Measurements from ENCODE around the gene HOGA1. TPM values are rescaled to one million over a fixed set of nuclear protein-coding genes. Genes with fewer than 3 reads are reported as not detected.

The HOGA1 gene
- total and polyA plus RNA-seq, 2 donors (not counting 3 experiments of a cell fraction or from before 2014, with no cell fraction given): 0.44 to 0.91 TPM

DNA sequence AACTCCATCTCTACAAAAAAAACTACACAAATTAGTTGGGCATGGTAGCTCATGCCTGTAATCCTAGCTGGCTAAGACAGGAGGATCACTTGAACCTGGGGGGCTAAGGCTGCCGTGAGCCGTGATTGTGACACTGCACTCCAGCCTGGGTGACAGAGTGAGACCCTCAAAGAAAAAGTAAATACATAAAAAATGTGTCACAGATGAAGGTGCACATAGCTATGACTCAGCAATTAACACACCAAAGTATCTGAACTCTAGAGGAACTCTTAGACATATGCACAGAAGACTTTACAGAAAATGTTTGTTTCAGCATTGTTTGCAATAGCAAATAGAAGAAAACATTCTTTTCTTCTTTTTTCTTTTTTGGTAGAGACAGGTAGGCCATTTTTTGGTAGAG is 13.6 kb downstream of the HOGA1 start:
- H3K4me3 ChIP-seq (replicated peaks in 1 of 3; ENCODE audit: insufficient read depth in 1 of 3, low read depth in 1 of 3, low read length in 3 of 3): no peak overlapping the region
- H3K36me3 ChIP-seq (ENCODE audit: control insufficient read depth in 2 of 2, extremely low read depth in 1 of 2, insufficient read depth in 2 of 2, low read length in 2 of 2): no peaks in the 10 kb centered on the region
- peak overlapping the region; percentile 29 for H3K4me2 ChIP-seq (ENCODE audit: insufficient read depth, low read length)
- H2AFZ ChIP-seq (ENCODE audit: low read depth, low read length): peak overlapping the region; percentile 52
- H3K79me2 ChIP-seq (ENCODE audit: control insufficient read depth, insufficient read depth, low read length): no peaks in the 10 kb centered on the region
- H3K9me1 ChIP-seq (replicated peaks; ENCODE audit: control insufficient read depth, extremely low read depth, insufficient read depth, low read length): no peaks in the 10 kb centered on the region
- H3K9ac ChIP-seq (replicated peaks; ENCODE audit: extremely low read depth, insufficient read depth, low read length): peak overlapping the region; percentile 17
- BruUV-seq (replicated peaks): no TSS peak
- DNase-seq (ENCODE audit: low read depth, low spot score) (no peak), FAIRE-seq (peak; percentile 88)
- dilution Hi-C loops (cut with MboI; ENCODE audit: extremely low pct_ligation_motif_present, low sequenced_read_pairs): no loop called here
- CTCF ChIA-PET: interaction anchor here (0.8 to 1.8 kb wide), 6 partner anchors 11 to 26 kb away, joined by 3 to 16 read pairs (median 4); partner anchors contain the start of gene HOGA1
- TF ChIP-seq CTCF (IDR thresholded peaks at IDR 0.05; ENCODE audit: extremely low read depth in 1 of 2, insufficient read depth in 1 of 2, low read depth in 1 of 2, low read length in 2 of 2) (no peak), FOS (IDR thresholded peaks at IDR 0.05; ENCODE audit: borderline replicate concordance, insufficient read depth, low read length) (peak; percentile 30)
- H4K20me1 ChIP-seq (replicated peaks; ENCODE audit: control insufficient read depth, extremely low read depth, insufficient read depth, low read length): no peaks in the 10 kb centered on the region
- no peaks in the 10 kb centered on the region for H3K9me3 ChIP-seq (replicated peaks; ENCODE audit: control insufficient read depth, insufficient read depth, low read length)
- H3K4me1 ChIP-seq (ENCODE audit: control insufficient read depth, extremely low read depth, insufficient read depth, low read length): peaks cover 25% of the 10 kb centered on the region
- H3K27ac ChIP-seq (ENCODE audit: insufficient read depth, low read depth, low read length): peak overlapping the region; percentile 82
- H3K27me3 ChIP-seq (ENCODE audit: control insufficient read depth in 2 of 2, insufficient read depth in 2 of 2, low read length in 2 of 2): no peaks in the 10 kb centered on the region
- intact Hi-C loops (cut with micrococcal nuclease): loop anchor here (2.0 to 5.0 kb wide), 2 partner anchors 55 to 190 kb away; no protein-coding TSS in a partner anchor
- POLR2A ChIA-PET: no interaction called here

DNA sequence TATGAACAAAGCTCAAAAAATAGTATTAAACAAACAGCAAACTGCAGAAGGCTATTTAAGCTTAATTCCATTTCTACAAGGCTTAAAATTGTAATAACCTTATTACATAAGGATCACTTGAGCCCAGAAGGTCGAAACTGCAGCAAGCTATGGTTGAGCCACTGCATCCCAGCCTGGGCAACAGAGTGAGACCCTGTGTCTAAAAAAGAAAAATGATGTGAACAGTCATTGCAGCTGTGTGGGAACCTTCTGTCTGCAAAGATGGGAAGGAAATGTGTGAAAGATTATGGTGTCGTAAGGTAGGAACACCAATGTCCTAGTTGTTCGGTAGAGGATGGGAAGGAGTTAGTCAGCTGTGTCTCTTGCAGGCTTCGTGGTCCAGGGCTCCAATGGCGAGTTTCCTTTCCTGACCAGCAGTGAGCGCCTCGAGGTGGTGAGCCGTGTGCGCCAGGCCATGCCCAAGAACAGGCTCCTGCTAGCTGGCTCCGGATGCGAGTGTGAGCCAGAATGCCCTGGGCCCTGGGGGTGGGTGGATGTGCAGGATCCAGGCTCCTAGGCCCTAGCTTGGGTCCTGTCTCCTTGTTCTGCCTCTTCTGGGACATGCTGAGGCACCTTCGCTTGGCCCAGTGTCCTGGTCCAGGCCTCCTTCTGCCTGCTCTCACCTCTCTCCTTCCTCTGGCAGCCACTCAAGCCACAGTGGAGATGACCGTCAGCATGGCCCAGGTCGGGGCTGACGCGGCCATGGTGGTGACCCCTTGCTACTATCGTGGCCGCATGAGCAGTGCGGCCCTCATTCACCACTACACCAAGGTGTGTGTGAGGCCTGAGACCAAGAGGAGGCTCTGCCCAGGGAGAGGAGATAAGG is 14.4 kb downstream of the HOGA1 start:
- no peak overlapping the region for H3K27ac ChIP-seq (ENCODE audit: insufficient read depth, low read depth, low read length)
- H3K9me3 ChIP-seq (replicated peaks; ENCODE audit: control insufficient read depth, insufficient read depth, low read length): no peaks in the 10 kb centered on the region
- dilution Hi-C loops (cut with MboI; ENCODE audit: extremely low pct_ligation_motif_present, low sequenced_read_pairs): no loop called here
- intact Hi-C loops (cut with micrococcal nuclease): loop anchor here (5.0 kb wide), 1 partner anchor 191 kb away; no protein-coding TSS in a partner anchor
- H4K20me1 ChIP-seq (replicated peaks; ENCODE audit: control insufficient read depth, extremely low read depth, insufficient read depth, low read length): no peaks in the 10 kb centered on the region
- H3K27me3 ChIP-seq (ENCODE audit: control insufficient read depth in 2 of 2, insufficient read depth in 2 of 2, low read length in 2 of 2): no peaks in the 10 kb centered on the region
- no peaks in the 10 kb centered on the region for H3K9me1 ChIP-seq (replicated peaks; ENCODE audit: control insufficient read depth, extremely low read depth, insufficient read depth, low read length)
- H2AFZ ChIP-seq (ENCODE audit: low read depth, low read length): no peak overlapping the region
- no peak for DNase-seq (ENCODE audit: low read depth, low spot score)
- no peak overlapping the region for H3K9ac ChIP-seq (replicated peaks; ENCODE audit: extremely low read depth, insufficient read depth, low read length)
- no peaks in the 10 kb centered on the region for H3K36me3 ChIP-seq (ENCODE audit: control insufficient read depth in 2 of 2, extremely low read depth in 1 of 2, insufficient read depth in 2 of 2, low read length in 2 of 2)
- no peak for FAIRE-seq
- H3K79me2 ChIP-seq (ENCODE audit: control insufficient read depth, insufficient read depth, low read length): no peaks in the 10 kb centered on the region
- CTCF ChIA-PET: interaction anchor here (1.0 to 1.8 kb wide), 4 partner anchors 10 to 27 kb away, joined by 3 to 7 read pairs (median 4); partner anchors contain the start of gene HOGA1
- no TSS peak for BruUV-seq (replicated peaks)
- POLR2A ChIA-PET: no interaction called here
- H3K4me2 ChIP-seq (ENCODE audit: insufficient read depth, low read length): no peak overlapping the region
- no peak for TF ChIP-seq MYC (IDR thresholded peaks at IDR 0.05; ENCODE audit: low read depth, low read length)
- TF ChIP-seq GATA2 (IDR thresholded peaks at IDR 0.05; ENCODE audit: insufficient read depth, insufficient read length, low read depth, low read length): no peak
- no peak for TF ChIP-seq CTCF (IDR thresholded peaks at IDR 0.05; ENCODE audit: extremely low read depth in 1 of 2, insufficient read depth in 1 of 2, low read depth in 1 of 2, low read length in 2 of 2)
- no peak for TF ChIP-seq POLR2AphosphoS5 (IDR thresholded peaks at IDR 0.05; ENCODE audit: insufficient read depth, low read depth, low read length)
- TF ChIP-seq MAX (IDR thresholded peaks at IDR 0.05; ENCODE audit: insufficient read depth, insufficient read length): no peak
- no peak for TF ChIP-seq POLR2A (IDR thresholded peaks at IDR 0.05; ENCODE audit: low read depth, low read length)
- TF ChIP-seq FOS (IDR thresholded peaks at IDR 0.05; ENCODE audit: borderline replicate concordance, insufficient read depth, low read length): no peak
- TF ChIP-seq JUN (IDR thresholded peaks at IDR 0.05; ENCODE audit: borderline replicate concordance, insufficient read depth, insufficient read length, low read depth): no peak
- TF ChIP-seq EZH2 (IDR thresholded peaks at IDR 0.05; ENCODE audit: borderline replicate concordance, low read depth, low read length, severe bottlenecking): no peak
- H3K4me1 ChIP-seq (ENCODE audit: control insufficient read depth, extremely low read depth, insufficient read depth, low read length): peaks cover 25% of the 10 kb centered on the region
- no peak overlapping the region for H3K4me3 ChIP-seq (replicated peaks in 1 of 3; ENCODE audit: insufficient read depth in 1 of 3, low read depth in 1 of 3, low read length in 3 of 3)
